ENCODE data around the gene TSPOAP1.

TSPOAP1 gene

GRCh38 chr17:58272367-58273280 is 56.0 kb downstream of the TSPOAP1 start:
- no peak for DNase-seq

GRCh38 chr17:58271216-58271931 is 57.2 kb downstream of the TSPOAP1 start:
- DNase-seq: no peak

GRCh38 chr17:58270476-58271215 is 57.9 kb downstream of the TSPOAP1 start:
- DNase-seq: no peak

GRCh38 chr17:58269557-58270291 is 58.9 kb downstream of the TSPOAP1 start:
- no peak for DNase-seq

- no peak for DNase-seq
Observed at GRCh38 chr17:58268774-58269556, 59.6 kb downstream of the TSPOAP1 start.

GRCh38 chr17:58268326-58268725 is 60.3 kb downstream of the TSPOAP1 start:
- no peak for DNase-seq

- no peak for DNase-seq
Observed at GRCh38 chr17:58267347-58268324, 61.0 kb downstream of the TSPOAP1 start.

- DNase-seq: no peak
Observed at GRCh38 chr17:58265902-58266875, 62.4 kb downstream of the TSPOAP1 start.

- no peak for DNase-seq
Observed at GRCh38 chr17:58265271-58265670, 63.3 kb downstream of the TSPOAP1 start.

GRCh38 chr17:58264407-58265103 is 64.0 kb downstream of the TSPOAP1 start:
- DNase-seq: no peak

GRCh38 chr17:58263773-58264172 is 64.8 kb downstream of the TSPOAP1 start:
- no peak for DNase-seq

GRCh38 chr17:58262149-58262548 is 66.4 kb downstream of the TSPOAP1 start:
- no peak for DNase-seq

GRCh38 chr17:58254803-58255202 is 73.8 kb downstream of the TSPOAP1 start:
- no peak for DNase-seq

- DNase-seq: no peak
Observed at GRCh38 chr17:58253082-58253481, 75.5 kb downstream of the TSPOAP1 start.

GRCh38 chr17:58252141-58252540 is 76.5 kb downstream of the TSPOAP1 start:
- no peak for DNase-seq
